ENCODE measurements around the gene SMARCD2.
"Not testable (repeated sequence)": the region's sequence is repeated elsewhere in the genome, so short reads cannot be mapped to it uniquely, and the experiment has no call there.

The SMARCD2 gene

GRCh38 chr17:63842540-63843386 lies at the start of gene SMARCD2:
TSS of gene SMARCD2 (minus strand) at chr17:63842685. CDS start at chr17:63842674, 11 bp downstream.
- DNase-seq: peak; percentile 99

DNA sequence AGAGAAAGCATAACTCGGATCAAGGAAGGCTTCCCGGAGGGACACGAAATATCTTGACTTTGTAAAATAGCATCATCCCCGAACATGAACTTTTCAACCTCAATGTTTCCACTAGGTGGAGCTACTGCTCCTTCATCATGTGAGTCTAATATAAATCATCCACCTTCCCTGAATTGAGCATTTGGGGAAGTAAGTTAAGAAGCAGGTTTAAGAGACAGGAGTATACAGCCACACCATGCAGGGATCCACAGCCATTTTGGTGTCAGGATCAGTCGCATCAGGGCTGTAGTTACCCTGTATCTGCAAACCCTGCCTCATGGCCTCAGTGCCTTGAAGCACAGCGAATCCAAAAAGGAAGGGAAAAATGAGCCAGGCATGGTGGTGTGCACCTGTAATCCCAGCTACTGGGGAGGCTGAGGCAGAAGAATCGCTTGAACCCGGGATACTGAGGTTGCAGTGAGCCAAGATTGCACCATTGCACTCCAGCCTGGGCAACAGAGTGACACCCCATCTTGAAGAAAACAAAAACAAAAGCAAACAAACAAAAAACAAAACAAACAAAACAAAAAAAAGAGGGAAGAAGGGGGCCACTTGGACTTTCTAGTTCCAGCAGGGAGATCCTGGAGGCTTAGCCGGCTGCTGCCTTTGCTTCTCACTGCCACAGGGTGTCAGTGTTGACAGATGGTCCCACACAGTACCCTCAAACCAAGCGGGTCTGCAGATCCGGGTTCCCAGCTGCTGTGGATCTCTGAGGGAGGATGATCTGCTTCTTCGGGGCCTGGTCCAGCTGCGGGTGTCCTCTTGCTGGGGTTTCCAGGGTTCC lies 46.8 kb upstream of the SMARCD2 start:
- DNase-seq: peak; percentile 25

- DNase-seq: not testable (repeated sequence)
Measured at GRCh38 chr17:63885119-63885518, 42.6 kb upstream of the SMARCD2 start.

GRCh38 chr17:63882626-63883126 lies 40.2 kb upstream of the SMARCD2 start:
- DNase-seq: not testable (repeated sequence)

DNA sequence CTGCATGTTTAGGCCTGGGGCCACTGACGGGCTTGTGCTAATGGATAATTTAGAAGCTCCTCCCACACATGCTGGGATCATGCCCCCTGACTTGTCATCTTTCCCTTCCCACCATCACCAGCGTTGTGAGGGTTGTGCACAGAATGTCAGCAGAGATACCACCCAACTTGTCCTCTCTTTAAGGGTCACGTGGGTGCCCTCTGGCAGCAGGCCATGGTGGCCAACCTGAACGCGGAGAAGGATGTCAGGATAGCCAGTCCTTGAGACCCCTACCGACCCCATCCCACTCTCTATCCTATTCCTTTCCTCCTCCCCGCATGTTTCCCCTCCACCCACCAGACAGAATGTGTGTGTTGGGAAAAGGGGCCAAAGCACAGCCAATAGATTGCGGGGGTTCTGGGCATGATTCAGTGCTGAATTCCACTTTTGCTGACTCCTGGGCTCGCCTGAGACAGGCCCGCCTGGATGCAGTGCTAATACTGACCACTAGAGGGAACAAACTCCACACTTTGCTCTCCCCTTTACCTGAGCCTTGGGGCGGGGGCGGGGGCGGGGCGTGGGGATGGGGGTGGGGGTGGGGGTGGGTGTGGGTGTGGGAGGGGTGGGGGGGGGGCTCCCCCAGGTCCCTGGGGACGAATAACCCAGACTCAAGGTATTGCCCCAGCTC lies 39.6 kb upstream of the SMARCD2 start, which contains the start of gene GH2:
Gene GH2, minus strand, starts transcription at position 10 of the 667 bp plus-strand sequence. CDS start 143 bp downstream, outside the sequence.
- peak; percentile 46 for DNase-seq

DNA sequence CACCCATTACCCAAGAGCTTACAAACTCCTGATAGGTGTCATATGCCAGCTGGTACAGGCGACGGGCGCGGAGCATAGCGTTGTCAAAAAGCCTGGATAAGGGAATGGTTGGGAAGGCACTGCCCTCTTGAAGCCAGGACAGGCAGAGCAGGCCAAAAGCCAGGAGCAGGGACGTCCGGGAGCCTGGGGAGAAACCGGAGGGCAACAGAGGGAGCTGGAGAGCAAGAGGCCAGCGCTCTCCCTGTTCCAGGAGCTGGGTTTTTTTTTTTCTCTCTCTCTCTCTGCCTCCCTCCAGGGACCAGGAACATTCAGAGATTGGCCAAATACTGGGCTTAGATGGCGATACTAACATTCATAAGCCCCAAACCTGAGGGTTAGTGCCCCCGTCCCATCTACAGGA lies 38.9 kb upstream of the SMARCD2 start:
- not testable (repeated sequence) for DNase-seq

GRCh38 chr17:63880706-63881105 lies 38.2 kb upstream of the SMARCD2 start:
- DNase-seq: no peak

- DNase-seq: not testable (repeated sequence)
Measured at GRCh38 chr17:63878413-63878812, 35.9 kb upstream of the SMARCD2 start.

GRCh38 chr17:63874693-63875092 lies 32.2 kb upstream of the SMARCD2 start:
- not testable (repeated sequence) for DNase-seq

GRCh38 chr17:63874061-63874626 lies 31.7 kb upstream of the SMARCD2 start:
- not testable (repeated sequence) for DNase-seq

- DNase-seq: not testable (repeated sequence)
Measured at GRCh38 chr17:63873577-63873976, 31.1 kb upstream of the SMARCD2 start, which contains the start of gene CSH2. TSS of gene CSH2 (minus strand) at chr17:63873677. CDS start at chr17:63873614, 63 bp downstream.

DNA sequence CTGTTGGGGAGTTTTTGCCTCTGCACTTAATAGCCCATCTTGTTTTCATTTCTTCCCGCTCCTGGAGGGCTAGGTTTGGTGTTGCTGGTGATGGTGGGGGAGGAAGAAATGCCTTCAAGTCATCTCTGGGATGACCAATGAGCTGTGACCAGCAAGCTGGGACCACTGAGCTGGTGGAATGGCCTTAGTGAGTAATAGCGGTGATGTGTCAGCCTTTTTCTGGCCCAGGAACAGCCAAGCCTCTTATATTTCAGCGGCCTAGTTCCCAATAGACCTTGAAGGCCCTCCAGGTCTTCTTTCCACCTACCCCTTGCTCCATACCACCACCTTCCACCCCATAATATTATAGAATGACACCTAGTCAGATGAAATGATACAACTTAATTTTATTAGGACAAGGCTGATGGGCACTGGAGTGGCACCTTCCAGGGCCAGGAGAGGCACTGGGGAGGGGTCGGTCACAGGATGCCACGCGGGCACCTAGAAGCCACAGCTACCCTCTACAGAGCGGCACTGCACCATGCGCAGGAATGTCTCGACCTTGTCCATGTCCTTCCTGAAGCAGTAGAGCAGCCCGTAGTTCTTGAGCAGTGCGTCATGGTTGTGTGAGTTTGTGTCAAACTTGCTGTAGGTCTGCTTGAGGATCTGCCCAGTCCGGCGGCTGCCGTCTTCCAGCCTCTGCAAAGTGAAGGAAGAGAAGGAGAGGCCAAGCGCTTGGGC lies 29.3 kb upstream of the SMARCD2 start:
- DNase-seq: not testable (repeated sequence)

DNA sequence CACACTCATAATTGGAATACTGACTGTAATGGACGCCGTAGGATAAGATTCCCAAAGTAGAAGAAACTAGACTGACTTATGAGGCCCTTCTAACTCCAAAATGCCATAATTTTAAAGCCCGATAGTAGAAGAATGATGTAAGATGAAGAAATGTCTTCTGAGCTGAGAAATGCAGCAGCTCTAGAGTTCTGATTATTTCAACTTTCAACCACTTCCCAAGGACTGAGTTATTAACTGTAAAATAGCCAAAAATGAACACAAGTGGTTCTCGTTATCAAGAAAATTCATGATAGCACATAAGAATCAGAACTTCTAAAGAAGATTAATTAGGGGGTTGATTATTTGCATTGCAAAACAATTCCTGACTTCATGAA lies 27.8 kb upstream of the SMARCD2 start:
- peak; percentile 46 for DNase-seq

GRCh38 chr17:63869491-63870291 lies 27.2 kb upstream of the SMARCD2 start:
- peak; percentile 71 for DNase-seq

- not testable (repeated sequence) for DNase-seq
Measured at GRCh38 chr17:63866625-63867024, 24.1 kb upstream of the SMARCD2 start.

GRCh38 chr17:63859257-63859656 lies 16.8 kb upstream of the SMARCD2 start:
- DNase-seq: no peak

- not testable (repeated sequence) for DNase-seq
Measured at GRCh38 chr17:63856425-63856824, 13.9 kb upstream of the SMARCD2 start.

DNA sequence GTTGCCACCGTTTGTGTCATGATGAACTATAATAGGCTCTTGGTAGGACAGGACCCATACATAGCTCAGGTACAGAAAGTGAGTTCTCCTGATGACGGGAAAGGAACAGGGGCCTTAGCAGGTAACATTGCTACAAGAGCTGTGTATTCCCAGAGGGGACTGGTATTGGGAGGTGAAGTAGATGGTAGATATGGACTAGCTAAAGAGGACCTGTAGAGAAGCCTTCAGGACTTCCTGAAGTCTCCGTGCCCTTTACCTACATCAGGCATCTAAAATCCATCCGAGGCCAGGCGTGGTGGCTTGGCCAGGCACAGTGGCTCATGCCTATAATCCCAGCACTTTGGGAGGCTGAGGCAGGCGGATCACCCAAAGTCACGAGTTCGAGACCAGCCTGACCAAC lies 12.7 kb upstream of the SMARCD2 start:
- no peak for DNase-seq

DNA sequence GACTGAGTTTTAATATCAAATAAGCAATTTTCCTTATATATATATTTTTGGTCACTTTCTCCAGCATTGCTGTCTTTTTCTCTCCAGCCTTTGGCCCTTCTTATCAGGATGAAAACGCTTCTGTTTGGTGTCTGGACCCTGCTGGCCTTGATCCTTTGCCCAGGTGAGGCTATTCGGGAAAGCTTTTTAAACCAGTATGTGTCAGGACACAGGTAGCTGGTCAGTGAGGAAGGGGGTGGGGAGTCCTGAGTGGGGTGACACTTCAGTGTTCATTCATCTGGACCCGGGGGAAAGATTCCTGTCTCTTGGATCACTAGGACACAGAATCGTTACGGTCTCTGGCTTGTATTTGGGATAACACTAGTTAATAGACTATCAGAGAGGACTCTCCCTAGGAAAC lies 12.2 kb upstream of the SMARCD2 start:
- DNase-seq: no peak

- DNase-seq: no peak
Measured at GRCh38 chr17:63853260-63853659, 10.8 kb upstream of the SMARCD2 start.

DNA sequence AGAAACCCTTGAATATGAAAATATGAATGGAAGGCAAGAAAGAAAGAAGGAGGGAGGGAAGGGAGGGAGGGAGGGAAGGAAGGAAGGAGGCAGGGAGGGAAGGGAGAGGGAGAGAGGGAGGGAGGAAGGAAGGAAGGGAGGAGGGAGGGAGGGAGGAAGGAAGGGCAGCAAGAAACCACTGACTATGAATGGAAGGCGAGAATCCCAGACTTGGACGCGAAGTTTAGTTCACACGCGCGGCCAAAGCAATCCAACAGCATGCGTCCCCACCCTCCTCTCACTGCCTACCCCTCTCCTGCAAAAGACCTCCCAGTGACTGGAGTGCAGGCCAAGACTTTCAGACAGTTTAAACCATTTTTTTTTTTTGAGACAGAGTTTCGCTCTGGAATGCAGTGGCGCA lies 7.9 kb upstream of the SMARCD2 start:
- DNase-seq: no peak

Data from fibroblast of upper back skin (primary cell).